GM21786 (cell line): ENCODE results near the gene PRRT1B.
"Not testable (repeated sequence)": the region's sequence is repeated elsewhere in the genome, so short reads cannot be mapped to it uniquely, and the experiment has no call there.

ENCODE experiments used
- ATAC-seq: cut with Tn5 transposase; IDR thresholded peaks from one replicate; pipeline ENCODE4 v1.9.1; 2021; ENCODE audit not compliant: unreplicated experiment

Gene PRRT1B

GRCh38 chr9:131545003-131545785, at the start of gene PRRT1B:
TSS of gene PRRT1B (plus strand) at chr9:131545523. CDS start at chr9:131545616, 93 bp downstream.
- no peak for ATAC-seq

- no peak for ATAC-seq
These were observed 49.5 kb upstream of the PRRT1B start for GRCh38 chr9:131495785-131496184.

- ATAC-seq = no peak
These were observed 48.4 kb upstream of the PRRT1B start for GRCh38 chr9:131496844-131497405.

- ATAC-seq = no peak
These were observed 46.0 kb upstream of the PRRT1B start for GRCh38 chr9:131499254-131499767.

GRCh38 chr9:131500377-131500776, 44.9 kb upstream of the PRRT1B start:
- ATAC-seq = no peak

GRCh38 chr9:131500939-131501541, 44.3 kb upstream of the PRRT1B start:
- no peak for ATAC-seq

GRCh38 chr9:131502781-131503625, 42.3 kb upstream of the PRRT1B start, which contains the start of gene POMT1:
TSS of gene POMT1 (plus strand) at chr9:131502918. CDS start at chr9:131504219, 1,301 bp downstream.
- ATAC-seq = peak; percentile 78

GRCh38 chr9:131503626-131504465, 41.5 kb upstream of the PRRT1B start:
- ATAC-seq = no peak

- ATAC-seq = no peak
These were observed 40.3 kb upstream of the PRRT1B start for GRCh38 chr9:131505012-131505411.

- no peak for ATAC-seq
These were observed 33.9 kb upstream of the PRRT1B start for GRCh38 chr9:131511416-131511815.

GRCh38 chr9:131511880-131512279, 33.4 kb upstream of the PRRT1B start:
- ATAC-seq = no peak

GRCh38 chr9:131513177-131513576, 32.1 kb upstream of the PRRT1B start:
- ATAC-seq = no peak

- ATAC-seq = not testable (repeated sequence)
These were observed 29.7 kb upstream of the PRRT1B start for GRCh38 chr9:131515559-131516031.

GRCh38 chr9:131516100-131516499, 29.2 kb upstream of the PRRT1B start:
- no peak for ATAC-seq

GRCh38 chr9:131516930-131517329, 28.4 kb upstream of the PRRT1B start:
- no peak for ATAC-seq

GRCh38 chr9:131517761-131518190, 27.5 kb upstream of the PRRT1B start:
- ATAC-seq = no peak

GRCh38 chr9:131518553-131518952, 26.8 kb upstream of the PRRT1B start:
- ATAC-seq = no peak

GRCh38 chr9:131520503-131520902, 24.8 kb upstream of the PRRT1B start:
- ATAC-seq = no peak

- ATAC-seq = no peak
These were observed 24.1 kb upstream of the PRRT1B start for GRCh38 chr9:131521203-131521602.

- ATAC-seq = no peak
These were observed 23.5 kb upstream of the PRRT1B start for GRCh38 chr9:131521822-131522221.
